Vagina (tissue), 2 donors: ENCODE measurements around the gene CD79A. TPM values are rescaled to one million over a fixed set of nuclear protein-coding genes. Genes with fewer than 3 reads are reported as not detected.

Experiments
- DNase-seq, 2 donors: peaks; one replicate each; pipeline ENCODE4 v3.0.0-alpha.2; 2017; ENCODE audit errors: extremely low spot score in 2 of 2
- H3K27ac ChIP-seq: fragments of 200-600 bp; sonication (generic); one replicate; pipeline ENCODE4 v1.5.1; 2019
- H3K27me3 ChIP-seq: fragments of 200-600 bp; sonication (generic); one replicate; pipeline ENCODE4 v1.5.1; 2019
- H3K36me3 ChIP-seq, 2 donors: fragments of 200-600 bp; sonication (generic); one replicate each; pipeline ENCODE4 v1.5.1; 2017 to 2019
- H3K4me1 ChIP-seq: fragments of 200-600 bp; sonication (generic); one replicate; pipeline ENCODE4 v1.5.1; 2019
- H3K4me3 ChIP-seq, 2 donors: fragments of 200-600 bp; sonication (generic); 1 replicate in 1 of 2; 2 replicates in 1 of 2; pipeline ENCODE4 v1.5.1; 2016 to 2019
- H3K9me3 ChIP-seq: fragments of 200-600 bp; sonication (generic); one replicate; pipeline ENCODE4 v1.5.1; 2019
- CTCF ChIP-seq, 3 experiments: fragments of 450-650 bp in 2 of 3; fragments of 200-600 bp in 1 of 3; sonication (generic) in 1 of 3; IDR thresholded peaks; one replicate each; pipeline ENCODE4 v1.5.1; 2017 to 2019; ENCODE audit warnings: antibody characterized with exemption in 3 of 3, mild to moderate bottlenecking in 2 of 3, moderate library complexity in 2 of 3
- POLR2A ChIP-seq, 2 donors: fragments of 450-650 bp; IDR thresholded peaks; one replicate each; pipeline ENCODE4 v1.6.1; 2017; ENCODE audit warnings: antibody characterized with exemption in 2 of 2, mild to moderate bottlenecking in 2 of 2, moderate library complexity in 2 of 2
- POLR2AphosphoS5 ChIP-seq, 2 donors: sonication (generic); formaldehyde crosslinking; IDR thresholded peaks; one replicate each; pipeline ENCODE4 v1.9.0; 2017; ENCODE audit warnings: antibody characterized with exemption in 2 of 2, mild to moderate bottlenecking in 2 of 2, low read depth in 1 of 2; ENCODE audit not compliant: insufficient read depth in 1 of 2
- intact Hi-C: fragments of 100-400 bp; cut with DNase I; formaldehyde crosslinking; loops from one replicate; pipeline ENCODE4 v1.15.1; 2023
- total RNA-seq: library from RNA; depleted of rRNA; stranded (reverse); fragments of >200 nt; gene quantifications from one replicate; pipeline ENCODE4 v1.2.3, GENCODE V29; 2016

The CD79A gene
- total RNA-seq, 1 donor from 2014 or later, result not detected

GRCh38 chr19:41923045-41923788, 46.1 kb downstream of the CD79A start:
- intact Hi-C loops, result no loop called here
- Histone ChIP-seq H3K27ac (no peak overlapping the region), H3K4me3 (no peak overlapping the region), H3K4me1 (peaks cover 7% of the 10 kb centered on the region), H3K36me3 (no peaks in the 10 kb centered on the region), H3K9me3 (no peaks in the 10 kb centered on the region), H3K27me3 (peaks cover 22% of the 10 kb centered on the region)
- DNase-seq, result no peak
- TF ChIP-seq POLR2AphosphoS5 (IDR thresholded peaks at IDR 0.05; ENCODE audit: insufficient read depth in 1 of 2, low read depth in 1 of 2) (no peak), POLR2A (IDR thresholded peaks at IDR 0.05) (no peak)

- H3K27me3 ChIP-seq, result peaks cover 29% of the 10 kb centered on the region
- no peak for TF ChIP-seq CTCF (IDR thresholded peaks at IDR 0.05)
- no peak for TF ChIP-seq POLR2A (IDR thresholded peaks at IDR 0.05)
- no peak for TF ChIP-seq POLR2AphosphoS5 (IDR thresholded peaks at IDR 0.05; ENCODE audit: insufficient read depth in 1 of 2, low read depth in 1 of 2)
- intact Hi-C loops, result no loop called here
These were observed 47.4 kb downstream of the CD79A start for GRCh38 chr19:41924151-41925145.

GRCh38 chr19:41925208-41926003, 48.3 kb downstream of the CD79A start:
- Histone ChIP-seq H3K27me3 (peaks cover 29% of the 10 kb centered on the region), H3K4me3 (no peak overlapping the region), H3K27ac (no peak overlapping the region), H3K9me3 (no peaks in the 10 kb centered on the region), H3K4me1 (peaks cover 19% of the 10 kb centered on the region), H3K36me3 (no peaks in the 10 kb centered on the region)
- intact Hi-C loops, result no loop called here
- TF ChIP-seq POLR2AphosphoS5 (IDR thresholded peaks at IDR 0.05; ENCODE audit: insufficient read depth in 1 of 2, low read depth in 1 of 2), result no peak
- TF ChIP-seq CTCF (IDR thresholded peaks at IDR 0.05), result no peak
- TF ChIP-seq POLR2A (IDR thresholded peaks at IDR 0.05), result no peak
- DNase-seq, result no peak

More at GRCh38 chr19:41924151-41925145, 47.4 kb downstream of the CD79A start:
- H3K4me3 ChIP-seq, result no peak overlapping the region
- no peaks in the 10 kb centered on the region for H3K9me3 ChIP-seq
- H3K4me1 ChIP-seq, result peaks cover 19% of the 10 kb centered on the region
- no peaks in the 10 kb centered on the region for H3K36me3 ChIP-seq
- DNase-seq, result no peak
- no peak overlapping the region for H3K27ac ChIP-seq

GRCh38 chr19:41926028-41926762, 49.1 kb downstream of the CD79A start:
- Histone ChIP-seq H3K27me3 (peaks cover 34% of the 10 kb centered on the region), H3K4me1 (peaks cover 19% of the 10 kb centered on the region), H3K27ac (no peak overlapping the region), H3K4me3 (no peak overlapping the region), H3K36me3 (no peaks in the 10 kb centered on the region), H3K9me3 (no peaks in the 10 kb centered on the region)
- intact Hi-C loops, result no loop called here
- DNase-seq, result no peak
- TF ChIP-seq CTCF (IDR thresholded peaks at IDR 0.05) (no peak), POLR2AphosphoS5 (IDR thresholded peaks at IDR 0.05; ENCODE audit: insufficient read depth in 1 of 2, low read depth in 1 of 2) (no peak), POLR2A (IDR thresholded peaks at IDR 0.05) (no peak)
